ENCODE data around the gene DOCK11.

DOCK11 gene

GRCh38 chrX:118595501-118596042 is 100.0 kb downstream of the DOCK11 start:
- no peak overlapping the region for H3K4me3 ChIP-seq (ENCODE audit: low read length, poor library complexity, severe bottlenecking)
- H3K79me2 ChIP-seq (ENCODE audit: insufficient read depth, low read length), result no peaks in the 10 kb centered on the region
- no peak overlapping the region for H3K9ac ChIP-seq (ENCODE audit: low read depth, low read length, poor library complexity, severe bottlenecking)
- H3K36me3 ChIP-seq (ENCODE audit: insufficient read depth, low read length), result no peaks in the 10 kb centered on the region; the same call in 1 of the 2 replicates
- H3K4me1 ChIP-seq (ENCODE audit: insufficient read depth, low read length, poor library complexity, severe bottlenecking), result no peaks in the 10 kb centered on the region
- H4K20me1 ChIP-seq (ENCODE audit: insufficient read depth, low read length, poor library complexity, severe bottlenecking), result no peaks in the 10 kb centered on the region
- H3K27me3 ChIP-seq (ENCODE audit: insufficient read depth, low read length, poor library complexity, severe bottlenecking), result no peaks in the 10 kb centered on the region
- H3F3A ChIP-seq (ENCODE audit: low read depth), result no peaks in the 10 kb centered on the region
- H3K9me2 ChIP-seq (replicated peaks; ENCODE audit: low read depth, low read length), result no peaks in the 10 kb centered on the region
- no peak overlapping the region for H2AFZ ChIP-seq (ENCODE audit: low read length)
- no peak overlapping the region for H3K4me2 ChIP-seq (ENCODE audit: low read depth, low read length, poor library complexity, severe bottlenecking)
- no peaks in the 10 kb centered on the region for H3K9me3 ChIP-seq (ENCODE audit: insufficient read depth, low read depth, low read length)
- no peak for TF ChIP-seq CTCF (conservative IDR thresholded peaks at IDR 0.05; ENCODE audit: low read length)
- no peak for TF ChIP-seq EZH2phosphoT487 (IDR thresholded peaks at IDR 0.05; ENCODE audit: borderline replicate concordance)

DNA sequence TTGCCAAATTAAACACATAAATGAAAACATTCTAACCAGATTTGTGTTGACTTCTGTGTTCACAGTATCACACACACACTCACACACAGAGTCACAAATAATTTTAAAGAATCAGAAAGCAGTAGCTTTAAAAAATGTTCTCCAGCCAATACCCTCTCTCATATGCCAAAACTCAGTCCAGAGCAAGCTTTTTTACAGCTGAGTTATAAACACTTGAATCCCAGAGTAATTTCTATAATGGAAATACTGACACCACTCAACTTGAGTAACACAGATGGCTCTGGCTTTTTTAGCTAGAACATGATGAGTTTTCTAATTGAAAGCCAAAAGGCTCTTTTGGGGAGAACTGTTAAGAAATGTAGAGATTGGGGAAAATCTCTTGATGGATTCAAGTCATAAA is 100.8 kb downstream of the DOCK11 start:
- H4K20me1 ChIP-seq (ENCODE audit: insufficient read depth, low read length, poor library complexity, severe bottlenecking), result no peaks in the 10 kb centered on the region
- no peak overlapping the region for H2AFZ ChIP-seq (ENCODE audit: low read length)
- H3K4me1 ChIP-seq (ENCODE audit: insufficient read depth, low read length, poor library complexity, severe bottlenecking), result no peaks in the 10 kb centered on the region

DNA sequence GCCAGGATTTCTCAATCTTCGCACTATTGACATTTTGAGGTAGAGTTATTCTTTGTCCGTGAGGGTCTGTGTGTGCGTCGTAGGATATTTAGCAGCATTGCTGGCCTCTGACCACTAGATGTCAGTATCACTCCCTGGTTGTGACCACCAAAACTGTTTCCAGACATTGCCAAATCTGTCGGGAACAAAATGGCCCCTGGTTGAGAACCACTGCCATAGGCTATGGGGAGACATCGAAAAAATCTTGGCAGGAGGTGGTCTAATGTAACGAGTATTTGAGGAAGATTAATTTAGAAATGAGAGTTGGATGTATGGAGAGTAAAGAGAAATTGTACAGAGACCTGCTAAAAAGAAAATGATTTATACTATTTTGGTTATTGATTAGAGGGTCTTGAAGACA is 108.4 kb downstream of the DOCK11 start:
- H2AFZ ChIP-seq (ENCODE audit: low read length), result no peak overlapping the region
- no peaks in the 10 kb centered on the region for H3K9me3 ChIP-seq (ENCODE audit: insufficient read depth, low read depth, low read length)
- H3K27me3 ChIP-seq (ENCODE audit: insufficient read depth, low read length, poor library complexity, severe bottlenecking), result no peaks in the 10 kb centered on the region
- no peak overlapping the region for H3K4me3 ChIP-seq (ENCODE audit: low read length, poor library complexity, severe bottlenecking)
- peaks cover 17% of the 10 kb centered on the region; the same call in 1 of the 2 replicates for H3K36me3 ChIP-seq (ENCODE audit: insufficient read depth, low read length)
- H3K79me2 ChIP-seq (ENCODE audit: insufficient read depth, low read length), result no peaks in the 10 kb centered on the region
- H3K4me2 ChIP-seq (ENCODE audit: low read depth, low read length, poor library complexity, severe bottlenecking), result no peak overlapping the region
- no peaks in the 10 kb centered on the region for H4K20me1 ChIP-seq (ENCODE audit: insufficient read depth, low read length, poor library complexity, severe bottlenecking)
- H3K9ac ChIP-seq (ENCODE audit: low read depth, low read length, poor library complexity, severe bottlenecking), result no peak overlapping the region
- TF ChIP-seq CTCF (conservative IDR thresholded peaks at IDR 0.05; ENCODE audit: low read length) (peak; percentile 70), EZH2phosphoT487 (IDR thresholded peaks at IDR 0.05; ENCODE audit: borderline replicate concordance) (no peak)
- H3K4me1 ChIP-seq (ENCODE audit: insufficient read depth, low read length, poor library complexity, severe bottlenecking), result no peaks in the 10 kb centered on the region
- no peaks in the 10 kb centered on the region for H3K9me2 ChIP-seq (replicated peaks; ENCODE audit: low read depth, low read length)
- no peaks in the 10 kb centered on the region for H3F3A ChIP-seq (ENCODE audit: low read depth)

More for the DNA sequence above, 100.8 kb downstream of the DOCK11 start:
- H3K79me2 ChIP-seq (ENCODE audit: insufficient read depth, low read length), result no peaks in the 10 kb centered on the region
- no peaks in the 10 kb centered on the region for H3F3A ChIP-seq (ENCODE audit: low read depth)
- H3K9me3 ChIP-seq (ENCODE audit: insufficient read depth, low read depth, low read length), result no peaks in the 10 kb centered on the region
- no peak overlapping the region for H3K9ac ChIP-seq (ENCODE audit: low read depth, low read length, poor library complexity, severe bottlenecking)
- H3K9me2 ChIP-seq (replicated peaks; ENCODE audit: low read depth, low read length), result no peaks in the 10 kb centered on the region
- H3K4me3 ChIP-seq (ENCODE audit: low read length, poor library complexity, severe bottlenecking), result no peak overlapping the region
- H3K27me3 ChIP-seq (ENCODE audit: insufficient read depth, low read length, poor library complexity, severe bottlenecking), result no peaks in the 10 kb centered on the region
- no peak for TF ChIP-seq CTCF (conservative IDR thresholded peaks at IDR 0.05; ENCODE audit: low read length)
- TF ChIP-seq EZH2phosphoT487 (IDR thresholded peaks at IDR 0.05; ENCODE audit: borderline replicate concordance), result no peak
- H3K36me3 ChIP-seq (ENCODE audit: insufficient read depth, low read length), result no peaks in the 10 kb centered on the region; the same call in 1 of the 2 replicates
- H3K4me2 ChIP-seq (ENCODE audit: low read depth, low read length, poor library complexity, severe bottlenecking), result no peak overlapping the region
